HG02588 (cell line): ENCODE measurements around the gene DUSP22.

Source experiments
- ATAC-seq: cut with Tn5 transposase; IDR thresholded peaks from one replicate; pipeline ENCODE4 v1.9.1; 2021; ENCODE audit warnings: mild to moderate bottlenecking, moderate library complexity; ENCODE audit not compliant: unreplicated experiment

Gene DUSP22

DNA sequence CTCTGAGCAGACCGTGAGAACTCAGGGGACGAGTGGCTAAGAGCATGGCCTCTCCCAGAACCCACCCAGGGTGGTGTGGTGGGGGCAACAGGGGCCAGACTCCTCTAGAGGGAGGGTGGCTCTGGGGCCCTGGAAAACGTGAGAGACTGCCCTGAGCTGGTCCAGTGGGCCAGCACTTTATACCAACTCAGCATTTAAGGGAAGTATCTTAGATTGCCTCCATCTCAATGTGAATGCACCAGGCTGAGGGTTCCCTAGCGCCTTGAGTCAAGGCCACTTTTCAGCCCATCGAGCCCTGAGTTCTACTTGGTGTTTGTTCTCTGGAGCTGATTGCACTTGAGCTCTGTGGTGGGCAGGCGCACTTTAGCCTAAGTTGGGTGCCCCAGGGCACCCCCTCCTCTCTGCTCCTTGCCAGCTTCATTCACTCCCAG lies 57.2 kb downstream of the DUSP22 start:
- ATAC-seq, result no peak

DNA sequence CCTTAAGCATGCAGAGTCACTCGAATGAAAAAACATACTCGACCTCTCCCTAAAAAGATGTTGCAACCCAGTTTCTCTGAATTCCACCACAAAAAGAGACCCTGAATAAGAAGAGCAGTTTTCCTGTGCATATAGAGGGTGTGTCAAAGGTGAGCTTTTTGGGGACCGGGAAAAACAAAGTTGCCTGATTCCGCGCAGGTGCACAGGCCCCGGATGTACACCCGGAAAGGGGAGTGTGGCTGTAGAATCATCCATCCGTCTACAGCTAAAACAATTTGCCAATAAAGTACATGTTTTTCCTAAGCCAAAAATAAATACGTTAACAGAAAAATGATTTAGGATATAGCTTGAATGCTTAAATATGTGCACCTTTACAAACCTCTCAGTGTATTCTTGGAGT lies 58.1 kb downstream of the DUSP22 start:
- no peak for ATAC-seq

DNA sequence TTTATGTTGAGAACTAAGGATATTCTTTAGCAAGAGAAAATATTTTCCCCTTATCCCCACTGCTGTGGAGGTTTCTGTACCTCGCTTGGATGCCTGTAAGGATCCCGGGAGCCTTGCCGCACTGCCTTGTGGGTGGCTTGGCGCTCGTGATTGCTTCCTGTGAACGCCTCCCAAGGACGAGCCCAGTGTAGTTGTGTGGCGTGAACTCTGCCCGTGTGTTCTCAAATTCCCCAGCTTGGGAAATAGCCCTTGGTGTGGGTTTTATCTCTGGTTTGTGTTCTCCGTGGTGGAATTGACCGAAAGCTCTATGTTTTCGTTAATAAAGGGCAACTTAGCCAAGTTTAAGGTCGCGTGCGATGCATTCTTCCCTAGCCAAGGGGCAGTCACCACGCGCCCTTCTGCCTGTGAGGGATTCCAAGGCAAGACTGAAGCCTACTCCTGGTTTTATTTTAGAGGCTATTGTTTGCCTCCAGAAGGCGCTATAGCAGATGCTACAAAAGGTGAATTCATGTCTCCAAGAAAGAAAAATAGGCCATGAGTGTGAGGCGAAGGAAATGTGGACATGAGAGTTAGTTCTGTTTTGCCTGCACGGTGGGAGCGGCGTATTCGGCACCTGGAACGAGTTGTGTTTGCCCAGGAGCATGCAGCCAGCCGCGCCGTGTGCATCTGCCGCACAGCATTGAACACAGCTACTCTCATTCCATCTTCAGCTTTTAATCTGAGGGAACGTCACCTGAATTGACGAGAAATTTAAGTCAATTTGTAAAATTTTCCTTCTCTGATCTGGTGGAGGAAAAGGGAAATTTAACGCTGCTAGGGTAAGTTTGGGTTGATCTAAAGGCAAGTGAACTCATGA lies 59.0 kb downstream of the DUSP22 start:
- no peak for ATAC-seq

- ATAC-seq, result no peak
Observed at GRCh38 chr6:351867-352289, 59.6 kb downstream of the DUSP22 start.

- ATAC-seq, result no peak
Observed at GRCh38 chr6:352474-352873, 60.2 kb downstream of the DUSP22 start.

GRCh38 chr6:352896-353470 lies 60.7 kb downstream of the DUSP22 start:
- no peak for ATAC-seq

DNA sequence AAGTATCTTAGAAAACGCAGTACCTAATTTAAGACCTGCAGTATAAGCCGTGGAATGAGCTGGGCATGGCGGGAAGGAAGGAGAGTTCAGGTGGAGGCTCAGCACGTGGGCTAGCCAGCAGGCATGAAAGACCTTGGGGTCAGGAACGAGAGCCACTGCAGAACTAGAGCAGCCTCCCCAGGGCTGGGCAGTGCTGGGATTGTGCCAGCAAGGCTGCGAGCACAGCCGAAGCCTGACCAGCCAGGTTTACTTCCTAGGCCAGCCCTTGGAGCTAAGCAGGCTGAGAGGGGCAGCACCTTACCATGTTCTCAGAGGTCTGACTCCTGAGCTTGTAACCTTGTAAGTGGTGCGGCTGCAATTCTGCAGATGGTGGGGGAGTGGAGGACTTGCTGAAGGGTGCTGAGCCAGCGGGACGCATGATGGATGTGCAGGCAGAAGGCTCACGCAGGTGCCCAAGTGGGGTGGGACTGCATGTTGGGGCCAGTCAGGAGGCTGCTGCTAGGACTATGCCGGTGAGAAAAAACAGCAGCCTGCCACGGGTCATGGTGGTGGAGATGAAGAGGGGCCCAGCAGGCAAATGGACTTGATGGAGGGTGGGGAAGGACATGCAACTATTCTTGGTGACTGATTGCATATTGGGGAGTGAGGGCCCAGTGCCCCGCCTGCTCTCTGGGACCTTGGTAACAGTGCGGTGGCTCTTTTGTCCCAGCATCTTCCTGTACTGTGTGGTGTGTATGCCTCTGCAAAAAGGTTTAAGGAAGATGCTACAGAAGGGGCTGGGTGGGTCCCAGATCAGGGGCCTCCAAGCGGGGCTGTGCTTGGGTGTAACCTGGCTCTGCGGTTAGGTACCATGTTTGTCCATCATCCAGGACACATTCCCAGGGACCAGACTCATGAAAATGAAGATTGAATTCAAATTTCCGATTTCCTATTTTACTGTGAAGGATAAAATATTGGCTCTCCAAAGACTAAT lies 61.6 kb downstream of the DUSP22 start:
- no peak for ATAC-seq

DNA sequence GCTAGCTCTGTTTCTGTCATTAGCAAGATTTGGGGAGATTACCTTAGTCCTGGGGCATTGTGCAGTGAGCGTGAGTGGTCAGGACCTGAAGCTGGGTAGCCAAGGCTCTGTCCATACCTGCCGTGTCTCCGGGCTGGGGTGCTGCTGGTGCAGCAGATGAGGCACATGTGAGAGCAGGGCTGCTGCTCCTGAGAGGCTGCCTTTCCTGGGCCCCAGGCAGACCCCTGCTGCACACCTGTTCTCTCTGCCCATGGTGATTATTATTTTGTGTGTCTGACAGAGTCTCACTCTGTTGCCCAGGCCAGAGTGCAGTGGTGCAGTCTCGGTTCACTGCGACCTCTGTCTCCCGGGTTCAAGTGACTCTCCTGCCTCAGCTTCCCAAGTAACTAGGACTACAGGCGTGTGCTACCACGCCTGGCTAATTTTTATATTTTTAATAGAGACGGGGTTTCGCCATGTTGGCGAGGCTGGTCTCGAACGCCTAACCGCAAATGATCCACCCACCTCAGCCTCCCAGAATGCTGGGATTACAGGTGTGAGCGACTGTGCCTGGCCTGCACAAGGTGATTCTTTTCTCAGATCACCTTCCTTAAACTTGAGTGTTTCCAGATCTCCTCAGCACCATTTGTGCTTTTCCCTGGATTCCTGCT lies 62.5 kb downstream of the DUSP22 start:
- ATAC-seq, result no peak

DNA sequence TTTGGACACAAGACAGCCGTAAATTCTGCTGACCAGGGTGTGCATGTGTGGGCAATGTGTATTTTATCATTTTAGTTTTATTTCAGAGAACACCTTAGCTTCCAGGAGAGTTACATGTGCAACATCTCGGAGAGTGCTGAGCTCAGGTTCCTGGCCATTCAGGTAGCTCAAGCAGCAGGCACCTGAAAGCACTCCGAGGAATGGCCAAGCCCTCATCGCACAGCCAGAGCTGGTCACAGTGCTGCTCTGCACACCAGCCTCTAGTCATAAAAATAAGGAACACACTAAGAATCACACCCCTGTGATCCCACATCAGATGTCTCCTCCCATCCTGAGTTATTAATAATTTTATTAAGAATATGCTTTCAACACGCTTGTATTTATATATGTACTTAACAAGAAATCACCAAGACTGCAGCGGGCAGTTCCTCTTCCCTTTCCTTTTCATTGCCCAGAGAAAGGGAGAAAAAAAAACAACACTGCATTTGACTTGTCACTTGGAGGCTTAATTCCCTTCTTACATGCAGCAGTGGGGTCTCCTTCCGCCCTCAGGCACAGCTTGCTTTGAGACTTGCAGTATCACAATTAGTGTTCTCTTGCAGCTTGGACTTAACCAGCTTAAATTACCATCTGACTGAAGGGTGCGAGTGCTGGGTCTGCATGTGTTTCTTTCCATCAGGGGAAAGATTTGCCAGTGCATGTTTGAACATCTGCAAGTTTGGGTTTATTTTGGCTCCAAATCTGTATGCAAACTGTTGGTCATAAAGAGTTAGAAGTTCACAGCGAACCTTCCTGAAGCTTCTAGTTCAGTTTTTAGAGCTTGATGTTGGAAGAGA lies 63.3 kb downstream of the DUSP22 start:
- peak; percentile 31 for ATAC-seq

DNA sequence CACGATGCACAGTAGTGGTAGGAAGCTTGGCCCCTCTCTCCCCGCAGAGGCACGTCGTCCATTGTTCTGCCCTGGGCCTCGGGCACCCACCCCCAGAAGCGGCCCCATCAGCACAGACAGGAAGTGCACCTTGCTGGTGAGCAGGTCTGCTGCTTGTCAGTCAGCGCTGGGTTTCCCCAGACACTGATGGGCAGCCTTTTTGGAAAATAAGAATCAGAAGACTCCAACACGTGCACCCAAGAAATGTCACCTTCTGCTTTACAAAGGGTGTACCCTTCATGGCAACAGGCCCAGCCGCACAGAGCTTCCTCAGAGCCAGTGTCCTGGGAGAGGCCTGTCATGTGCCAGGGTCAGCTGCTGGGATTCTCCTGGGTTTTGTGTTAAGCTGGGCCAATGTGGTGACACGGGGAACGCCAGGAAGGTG lies 64.6 kb downstream of the DUSP22 start:
- ATAC-seq, result peak; percentile 32

DNA sequence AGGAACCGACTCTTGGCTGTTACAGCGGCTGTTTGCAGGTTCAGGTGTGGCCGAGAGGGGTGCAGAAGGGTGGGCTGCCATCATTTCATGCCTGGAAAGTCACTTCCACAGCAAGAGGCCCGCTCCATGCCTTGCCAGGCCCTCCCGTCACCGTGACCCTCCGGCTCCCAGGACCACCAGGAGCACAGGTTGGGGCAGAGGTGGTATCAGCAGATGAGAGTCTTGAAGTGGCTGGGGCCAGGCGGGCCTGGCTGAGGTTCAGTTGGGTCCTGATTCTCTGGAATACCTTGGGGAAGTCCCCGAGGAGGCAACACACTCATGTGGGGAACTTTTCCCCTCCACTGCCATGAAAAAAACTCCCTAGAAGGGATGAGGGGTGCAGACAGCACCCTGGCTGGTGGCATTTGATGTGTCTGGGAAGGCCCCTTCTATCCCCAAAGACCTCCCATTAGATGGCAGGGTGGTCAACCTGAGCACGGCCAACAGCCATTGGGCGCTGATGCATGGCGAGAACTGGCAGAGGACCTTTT lies 65.0 kb downstream of the DUSP22 start:
- ATAC-seq, result no peak

DNA sequence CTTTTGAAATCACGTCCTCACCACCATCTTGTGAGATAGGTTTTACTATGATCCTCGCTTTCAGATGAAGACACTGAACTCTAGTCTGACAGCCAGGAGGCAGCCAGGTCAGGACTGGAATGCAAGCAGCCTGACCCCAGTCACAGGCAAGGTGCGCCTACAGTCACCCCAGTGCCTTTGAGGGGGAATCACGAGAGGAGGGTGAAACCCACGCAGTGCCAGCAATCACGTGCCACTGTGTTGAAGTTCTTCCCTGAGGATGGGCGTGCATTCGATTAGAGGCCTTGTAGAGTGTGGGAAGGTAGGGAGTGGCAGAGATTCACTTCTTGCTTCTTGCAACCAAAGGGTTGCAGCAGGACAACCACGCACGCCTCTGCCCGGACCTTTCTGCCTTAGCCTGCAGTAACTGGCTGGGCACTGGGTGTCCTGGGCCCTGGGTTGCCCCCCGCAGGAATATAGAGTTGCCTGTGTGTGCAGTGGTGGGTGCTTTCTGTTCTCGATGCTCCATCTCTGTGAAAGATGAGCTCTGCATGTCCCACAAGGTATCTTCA lies 65.6 kb downstream of the DUSP22 start:
- ATAC-seq, result no peak

DNA sequence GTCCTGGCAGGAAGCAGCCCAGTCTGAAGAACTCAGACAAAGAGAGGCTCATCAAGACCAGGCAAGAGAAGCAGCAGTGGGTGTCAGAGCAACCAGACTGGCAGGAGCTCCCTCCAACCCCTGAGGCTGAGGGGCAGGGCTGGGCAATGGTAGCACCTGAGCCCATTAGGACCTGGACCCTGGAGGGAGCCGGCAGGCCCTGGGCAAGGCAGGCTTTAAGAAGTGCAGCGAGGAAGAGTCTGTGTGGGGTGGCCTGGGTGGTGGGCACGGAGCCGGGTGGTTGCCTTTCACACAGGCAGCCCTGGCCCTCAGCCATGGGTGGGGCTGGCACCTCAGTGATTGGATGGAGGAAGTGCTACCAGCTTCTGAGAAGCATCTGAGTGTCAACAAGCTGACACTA lies 66.1 kb downstream of the DUSP22 start:
- no peak for ATAC-seq

DNA sequence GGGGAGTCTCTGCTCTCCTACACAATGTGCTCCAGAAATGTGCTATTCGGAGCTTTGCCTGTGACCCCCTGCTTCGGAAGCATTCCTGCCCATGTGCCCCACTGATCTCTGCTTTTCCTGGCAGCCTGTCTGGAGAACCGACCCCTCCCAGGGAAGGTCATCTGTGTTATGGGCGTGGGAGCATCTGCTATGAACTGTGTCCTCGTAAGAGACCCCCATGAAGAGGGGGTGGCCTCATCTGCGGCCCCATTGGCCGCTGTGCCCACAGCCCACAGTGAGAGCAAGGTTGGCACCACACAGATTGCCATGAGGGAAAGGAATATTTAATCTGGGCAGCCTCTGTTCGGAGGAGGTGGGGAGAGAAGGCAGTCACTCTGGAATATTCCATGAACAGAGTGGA lies 66.6 kb downstream of the DUSP22 start:
- no peak for ATAC-seq

DNA sequence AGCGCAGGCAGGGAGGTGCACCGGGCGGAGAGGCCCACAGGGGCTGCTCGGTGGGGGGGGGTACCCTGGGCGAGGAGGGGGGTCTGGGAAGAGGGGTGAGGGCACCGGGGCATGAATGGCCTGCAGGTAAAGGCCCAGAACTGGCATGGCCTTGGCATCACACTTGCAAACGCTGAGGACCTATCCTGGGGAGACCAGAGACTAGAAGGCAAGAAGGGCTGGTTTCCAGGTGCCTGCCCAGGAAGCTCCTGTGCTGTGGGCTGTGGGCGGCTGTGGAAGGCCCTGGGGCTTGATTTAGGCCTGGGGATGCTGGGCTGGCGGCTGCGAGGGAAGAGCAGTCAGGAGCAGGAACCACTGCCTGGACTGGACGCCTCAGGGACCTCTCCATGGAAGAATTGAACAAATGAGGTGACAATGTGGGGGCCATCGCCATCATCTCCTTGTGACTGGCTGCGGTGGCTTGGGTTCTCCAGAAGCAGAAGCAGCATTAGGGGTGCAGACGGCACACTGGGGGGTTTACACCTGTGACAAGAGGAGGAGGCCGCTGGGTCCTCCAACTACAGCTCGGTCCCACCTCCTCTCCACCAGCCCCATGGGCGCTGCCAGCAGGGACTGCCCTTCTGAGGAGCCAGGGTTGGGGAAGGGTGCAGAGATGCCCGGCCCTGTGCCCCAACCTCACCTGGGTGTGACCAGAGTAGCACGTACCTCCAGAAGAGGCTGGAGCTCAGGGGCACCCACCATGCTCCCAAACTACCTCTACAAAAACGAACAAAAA lies 67.2 kb downstream of the DUSP22 start:
- ATAC-seq, result no peak

DNA sequence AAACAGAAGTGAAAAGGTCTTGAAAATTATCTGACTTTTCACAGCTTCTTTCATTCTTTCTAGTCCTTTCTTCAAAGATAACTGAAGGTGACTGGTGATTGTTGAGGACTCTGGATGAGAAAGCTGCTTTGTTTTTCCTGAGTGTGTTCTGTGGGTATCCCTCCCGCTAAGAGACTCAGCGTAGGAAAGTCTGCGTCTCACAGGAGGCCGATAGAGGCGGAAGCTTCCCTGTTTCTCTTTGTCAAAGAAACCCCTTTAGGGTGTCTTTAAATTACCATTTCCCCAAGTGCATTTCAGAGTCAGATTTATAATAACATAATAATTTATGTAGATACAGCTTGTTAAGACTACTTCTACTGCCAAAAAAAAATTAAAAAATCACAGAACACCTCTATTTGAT lies 68.1 kb downstream of the DUSP22 start:
- ATAC-seq, result no peak

- ATAC-seq, result no peak
Observed at GRCh38 chr6:360764-361373, 68.6 kb downstream of the DUSP22 start.

GRCh38 chr6:361411-362132 lies 69.3 kb downstream of the DUSP22 start:
- no peak for ATAC-seq
